Neutrophil (primary cell): ENCODE results near the gene L3MBTL1.

Source experiments
- H3K27ac ChIP-seq: fragments of 200-600 bp; sonication (generic); 2 replicates; pipeline ENCODE4 v1.5.1; 2016; ENCODE audit warnings: mild to moderate bottlenecking, moderate library complexity
- H3K27me3 ChIP-seq: fragments of 200-600 bp; sonication (generic); 2 replicates; pipeline ENCODE4 v1.6.0; 2016; ENCODE audit warnings: mild to moderate bottlenecking
- H3K36me3 ChIP-seq: fragments of 200-600 bp; sonication (generic); 2 replicates; pipeline ENCODE4 v1.5.1; 2017
- H3K4me1 ChIP-seq, 2 experiments: fragments of 200-600 bp in 1 of 2; sonication (generic) in 1 of 2; 1 replicate in 1 of 2; 2 replicates in 1 of 2; pipeline versions ENCODE4 v1.5.1 to v1.6.1; 2013 to 2016; ENCODE audit warnings: low read depth in 1 of 2, low read length in 1 of 2, mild to moderate bottlenecking in 1 of 2, moderate library complexity in 1 of 2; ENCODE audit not compliant: control insufficient read depth in 1 of 2, insufficient read depth in 1 of 2
- H3K4me3 ChIP-seq, 2 experiments: fragments of 200-600 bp in 1 of 2; sonication (generic) in 1 of 2; 1 replicate in 1 of 2; 2 replicates in 1 of 2; pipeline ENCODE4 v1.5.1; 2013 to 2016; ENCODE audit warnings: low read depth in 1 of 2, low read length in 1 of 2, mild to moderate bottlenecking in 1 of 2, moderate library complexity in 1 of 2
- H3K9me3 ChIP-seq: fragments of 200-600 bp; sonication (generic); 2 replicates; pipeline ENCODE4 v1.5.1; 2016
- CTCF ChIP-seq: fragments of 200-600 bp; sonication (generic); IDR thresholded peaks from 2 replicates; pipeline ENCODE4 v1.5.1; 2016; ENCODE audit warnings: antibody characterized with exemption

Gene L3MBTL1

GRCh38 chr20:43465625-43465943, 41.9 kb upstream of the L3MBTL1 start:
- Histone ChIP-seq H3K9me3 (no peaks in the 10 kb centered on the region), H3K4me1 (no peaks in the 10 kb centered on the region), H3K4me3 (no peak overlapping the region), H3K27ac (no peak overlapping the region), H3K27me3 (no peaks in the 10 kb centered on the region), H3K36me3 (peaks cover 61% of the 10 kb centered on the region)
- TF ChIP-seq CTCF = no peak

GRCh38 chr20:43467589-43467988, 39.9 kb upstream of the L3MBTL1 start:
- Histone ChIP-seq H3K36me3 (peaks cover 47% of the 10 kb centered on the region), H3K27ac (no peak overlapping the region), H3K4me3 (no peak overlapping the region), H3K9me3 (no peaks in the 10 kb centered on the region), H3K27me3 (no peaks in the 10 kb centered on the region), H3K4me1 (no peaks in the 10 kb centered on the region)
- no peak for TF ChIP-seq CTCF

- Histone ChIP-seq H3K4me3 (no peak overlapping the region), H3K9me3 (no peaks in the 10 kb centered on the region), H3K27ac (no peak overlapping the region), H3K36me3 (peaks cover 4% of the 10 kb centered on the region), H3K4me1 (no peaks in the 10 kb centered on the region), H3K27me3 (no peaks in the 10 kb centered on the region)
- no peak for TF ChIP-seq CTCF
Measured at GRCh38 chr20:43472671-43473380, 34.7 kb upstream of the L3MBTL1 start.

- no peak for TF ChIP-seq CTCF
- Histone ChIP-seq H3K27me3 (peaks cover 2% of the 10 kb centered on the region), H3K27ac (no peak overlapping the region), H3K36me3 (peaks cover 4% of the 10 kb centered on the region), H3K4me1 (no peaks in the 10 kb centered on the region), H3K4me3 (no peak overlapping the region), H3K9me3 (no peaks in the 10 kb centered on the region)
Measured at GRCh38 chr20:43473381-43473704, 34.2 kb upstream of the L3MBTL1 start.

- Histone ChIP-seq H3K27me3 (peaks cover 4% of the 10 kb centered on the region), H3K36me3 (no peaks in the 10 kb centered on the region), H3K9me3 (no peaks in the 10 kb centered on the region), H3K4me3 (no peak overlapping the region), H3K27ac (no peak overlapping the region), H3K4me1 (no peaks in the 10 kb centered on the region)
- no peak for TF ChIP-seq CTCF
Measured at GRCh38 chr20:43477193-43477592, 30.3 kb upstream of the L3MBTL1 start.

GRCh38 chr20:43477619-43478018, 29.9 kb upstream of the L3MBTL1 start:
- no peak for TF ChIP-seq CTCF
- Histone ChIP-seq H3K9me3 (no peaks in the 10 kb centered on the region), H3K36me3 (no peaks in the 10 kb centered on the region), H3K27ac (no peak overlapping the region), H3K4me1 (no peaks in the 10 kb centered on the region), H3K4me3 (no peak overlapping the region), H3K27me3 (peaks cover 4% of the 10 kb centered on the region)
